Trophoblast cell (in vitro differentiated cells and primary cell): ENCODE data around the gene RFC3.

Experiments
- DNase-seq, 2 donors: peaks; one replicate each; pipeline ENCODE4 v3.0.0-alpha.2; 2016
- H2AFZ ChIP-seq: 2 replicates; pipeline ENCODE4 v1.6.1; 2013; ENCODE audit warnings: low read length, moderate library complexity, mild to moderate bottlenecking; ENCODE audit not compliant: insufficient read depth, poor library complexity
- H2AK5ac ChIP-seq: 2 replicates; pipeline ENCODE4 v1.6.1; 2013; ENCODE audit warnings: mild to moderate bottlenecking, low read length
- H2BK120ac ChIP-seq: 2 replicates; pipeline ENCODE4 v1.6.1; 2013; ENCODE audit warnings: low read length, mild to moderate bottlenecking, moderate library complexity; ENCODE audit not compliant: insufficient read depth, poor library complexity
- H2BK12ac ChIP-seq: 2 replicates; pipeline ENCODE4 v1.6.1; 2013; ENCODE audit warnings: mild to moderate bottlenecking, low read length, moderate library complexity
- H2BK5ac ChIP-seq: 2 replicates; pipeline ENCODE4 v1.6.1; 2013; ENCODE audit warnings: low read length, low read depth, moderate library complexity, mild to moderate bottlenecking; ENCODE audit not compliant: poor library complexity
- H3K14ac ChIP-seq: 2 replicates; pipeline ENCODE4 v1.6.1; 2013; ENCODE audit warnings: mild to moderate bottlenecking, low read length
- H3K18ac ChIP-seq: 2 replicates; pipeline ENCODE4 v1.6.1; 2013; ENCODE audit warnings: mild to moderate bottlenecking, low read length
- H3K23ac ChIP-seq: 2 replicates; pipeline ENCODE4 v1.6.1; 2013; ENCODE audit warnings: low read length
- H3K27ac ChIP-seq: 2 replicates; pipeline ENCODE4 v1.5.1; 2013; ENCODE audit warnings: low read depth, mild to moderate bottlenecking, inconsistent platforms, low read length, moderate library complexity
- H3K27me3 ChIP-seq: 2 replicates; pipeline ENCODE4 v1.6.1; 2013; ENCODE audit warnings: inconsistent platforms, mild to moderate bottlenecking, low read length, moderate library complexity; ENCODE audit not compliant: insufficient read depth
- H3K36me3 ChIP-seq, 2 experiments: 1 replicate in 1 of 2; 2 replicates in 1 of 2; pipeline ENCODE4 v1.6.1; 2013; ENCODE audit warnings: low read length in 2 of 2, mild to moderate bottlenecking in 2 of 2, moderate library complexity in 1 of 2; ENCODE audit not compliant: insufficient read depth in 2 of 2, control insufficient read depth in 1 of 2
- H3K4ac ChIP-seq: 2 replicates; pipeline ENCODE4 v1.6.1; 2013; ENCODE audit warnings: low read depth, mild to moderate bottlenecking, low read length, moderate library complexity
- H3K4me1 ChIP-seq, 2 experiments: 1 replicate in 1 of 2; 2 replicates in 1 of 2; pipeline ENCODE4 v1.6.1; 2013; ENCODE audit warnings: low read length in 2 of 2, mild to moderate bottlenecking in 2 of 2, moderate library complexity in 1 of 2; ENCODE audit not compliant: insufficient read depth in 2 of 2, control insufficient read depth in 1 of 2
- H3K4me2 ChIP-seq: 2 replicates; pipeline ENCODE4 v1.6.1; 2013; ENCODE audit warnings: inconsistent platforms, mild to moderate bottlenecking, low read length, moderate library complexity
- H3K4me3 ChIP-seq: 2 replicates; pipeline ENCODE4 v1.5.1; 2013; ENCODE audit warnings: mild to moderate bottlenecking, low read depth, low read length, inconsistent platforms
- H3K79me1 ChIP-seq: one replicate; pipeline ENCODE4 v1.6.1; 2013; ENCODE audit warnings: low read length
- H3K79me2 ChIP-seq: 2 replicates; pipeline ENCODE4 v1.6.1; 2013; ENCODE audit warnings: low read length, mild to moderate bottlenecking; ENCODE audit not compliant: control insufficient read depth, insufficient read depth, poor library complexity
- H3K9ac ChIP-seq: 2 replicates; pipeline ENCODE4 v1.6.1; 2013; ENCODE audit warnings: mild to moderate bottlenecking, low read length
- H3K9me3 ChIP-seq: 2 replicates; pipeline ENCODE4 v1.6.1; 2013; ENCODE audit warnings: low read depth, mild to moderate bottlenecking, control low read depth, inconsistent platforms, low read length; ENCODE audit not compliant: insufficient read depth
- H4K12ac ChIP-seq: 2 replicates; pipeline ENCODE4 v1.6.1; 2013; ENCODE audit warnings: low read depth, mild to moderate bottlenecking, low read length, moderate library complexity
- H4K8ac ChIP-seq: 2 replicates; pipeline ENCODE4 v1.6.1; 2013; ENCODE audit warnings: low read depth, mild to moderate bottlenecking, low read length, moderate library complexity
- H4K91ac ChIP-seq: one replicate; pipeline ENCODE4 v1.6.1; 2013; ENCODE audit warnings: low read depth, mild to moderate bottlenecking, low read length, moderate library complexity
- WGBS: extraction: QIAGEN DNeasy Blood & Tissue Kit; methylation state at CpG from one replicate; pipeline ENCODE4 v1.1.7; 2013; ENCODE audit warnings: missing lambda C conversion rate; ENCODE audit not compliant: insufficient read length, insufficient coverage; ENCODE audit errors: extremely low coverage; 5-methylcytosine and 5-hydroxymethylcytosine counted together

Gene RFC3

GRCh38 chr13:33859691-33860303, 41.8 kb downstream of the RFC3 start:
- H4K91ac ChIP-seq = no peak overlapping the region
- no peak overlapping the region for H3K18ac ChIP-seq
- H2BK5ac ChIP-seq = no peak overlapping the region
- H4K8ac ChIP-seq = no peak overlapping the region
- no peaks in the 10 kb centered on the region for H3K79me2 ChIP-seq
- H2AK5ac ChIP-seq = no peak overlapping the region
- H3K9me3 ChIP-seq = no peaks in the 10 kb centered on the region
- no peak overlapping the region for H3K4ac ChIP-seq
- no peak overlapping the region for H3K9ac ChIP-seq
- no peak overlapping the region for H2AFZ ChIP-seq
- no peak overlapping the region for H2BK120ac ChIP-seq
- no peaks in the 10 kb centered on the region for H3K27me3 ChIP-seq
- H3K4me1 ChIP-seq = no peaks in the 10 kb centered on the region
- no peak overlapping the region for H3K14ac ChIP-seq
- H3K36me3 ChIP-seq = peaks cover 0 to 2% of the 10 kb centered on the region in 2 experiments
- no peak overlapping the region for H2BK12ac ChIP-seq
- H3K23ac ChIP-seq = no peak overlapping the region
- WGBS = no CpG with 5 or more reads among the region's 1 CpG
- H3K4me3 ChIP-seq = no peak overlapping the region
- H3K27ac ChIP-seq = no peak overlapping the region
- no peaks in the 10 kb centered on the region for H3K79me1 ChIP-seq
- H4K12ac ChIP-seq = no peak overlapping the region
- H3K4me2 ChIP-seq = no peak overlapping the region
- DNase-seq = no peak

DNA sequence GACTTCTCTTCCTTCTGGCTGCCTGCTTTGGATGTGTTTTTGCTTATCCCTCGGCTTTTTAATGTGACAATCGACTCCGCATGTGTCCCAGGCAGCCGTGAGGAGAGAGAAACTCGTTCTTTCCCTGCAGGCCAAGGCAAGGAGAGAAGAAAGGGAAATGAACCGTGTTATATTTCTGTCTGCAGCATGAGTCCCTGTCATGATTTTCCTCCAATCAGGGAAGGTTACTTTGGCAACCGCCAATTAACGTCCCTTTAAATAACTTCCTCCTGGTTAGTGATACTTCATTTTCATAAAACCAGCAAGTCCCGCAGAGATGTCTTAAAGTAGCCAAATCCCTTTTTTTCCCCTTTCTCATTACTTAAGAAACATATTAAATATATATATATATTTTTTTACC, 42.6 kb downstream of the RFC3 start:
- no peaks in the 10 kb centered on the region for H3K9me3 ChIP-seq
- H2AK5ac ChIP-seq = no peak overlapping the region
- H3K36me3 ChIP-seq = peaks cover 0 to 2% of the 10 kb centered on the region in 2 experiments
- no peak overlapping the region for H3K4me2 ChIP-seq
- no peak overlapping the region for H2BK12ac ChIP-seq
- H3K79me2 ChIP-seq = no peaks in the 10 kb centered on the region
- no peaks in the 10 kb centered on the region for H3K4me1 ChIP-seq
- H3K79me1 ChIP-seq = no peaks in the 10 kb centered on the region
- H3K9ac ChIP-seq = no peak overlapping the region
- H3K18ac ChIP-seq = no peak overlapping the region
- no peak overlapping the region for H2BK120ac ChIP-seq
- H3K4me3 ChIP-seq = no peak overlapping the region
- no peak overlapping the region for H4K91ac ChIP-seq
- H3K27me3 ChIP-seq = no peaks in the 10 kb centered on the region
- no CpG with 5 or more reads among the region's 9 CpGs for WGBS
- H3K4ac ChIP-seq = no peak overlapping the region
- DNase-seq = no peak
- no peak overlapping the region for H2BK5ac ChIP-seq
- H4K12ac ChIP-seq = no peak overlapping the region
- H4K8ac ChIP-seq = no peak overlapping the region
- no peak overlapping the region for H3K14ac ChIP-seq
- no peak overlapping the region for H3K23ac ChIP-seq
- no peak overlapping the region for H2AFZ ChIP-seq
- H3K27ac ChIP-seq = no peak overlapping the region

DNA sequence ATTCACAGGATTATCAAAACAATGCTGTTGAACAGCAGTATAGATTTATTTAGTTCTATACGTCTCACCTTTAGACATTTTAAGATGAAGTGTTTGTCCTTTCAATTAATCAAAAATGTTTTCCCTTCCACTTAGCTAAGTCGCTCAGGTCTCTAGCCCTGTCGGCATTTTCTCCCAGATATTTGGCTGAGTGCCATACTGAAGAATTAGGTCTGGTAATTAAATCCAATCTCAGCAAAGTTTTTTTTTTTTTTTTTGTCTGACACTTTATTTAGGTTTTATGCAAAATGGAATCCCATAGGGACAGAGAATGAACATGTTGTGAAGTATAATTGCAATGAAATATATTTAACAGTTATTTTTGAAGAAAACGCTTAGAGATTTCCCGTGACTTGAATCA, 44.1 kb downstream of the RFC3 start:
- H3K27ac ChIP-seq = no peak overlapping the region

GRCh38 chr13:33863188-33863789, 45.3 kb downstream of the RFC3 start:
- no peak overlapping the region for H2BK12ac ChIP-seq
- H3K79me1 ChIP-seq = no peaks in the 10 kb centered on the region
- H2AK5ac ChIP-seq = no peak overlapping the region
- no peak overlapping the region for H2BK120ac ChIP-seq
- no peak overlapping the region for H4K91ac ChIP-seq
- no peaks in the 10 kb centered on the region for H3K9me3 ChIP-seq
- H3K4ac ChIP-seq = no peak overlapping the region
- no CpG with 5 or more reads among the region's 3 CpGs for WGBS
- H3K4me2 ChIP-seq = no peak overlapping the region
- DNase-seq = no peak
- no peaks in the 10 kb centered on the region for H3K4me1 ChIP-seq
- H3K36me3 ChIP-seq = peaks cover 0 to 2% of the 10 kb centered on the region in 2 experiments
- no peaks in the 10 kb centered on the region for H3K79me2 ChIP-seq
- no peaks in the 10 kb centered on the region for H3K27me3 ChIP-seq
- H3K4me3 ChIP-seq = no peak overlapping the region
- no peak overlapping the region for H3K9ac ChIP-seq
- no peak overlapping the region for H2BK5ac ChIP-seq
- H4K12ac ChIP-seq = no peak overlapping the region
- no peak overlapping the region for H3K23ac ChIP-seq
- H3K14ac ChIP-seq = no peak overlapping the region
- no peak overlapping the region for H4K8ac ChIP-seq
- no peak overlapping the region for H2AFZ ChIP-seq
- no peak overlapping the region for H3K18ac ChIP-seq
- H3K27ac ChIP-seq = no peak overlapping the region

More for the DNA sequence above, 44.1 kb downstream of the RFC3 start:
- Histone ChIP-seq H3K14ac (no peak overlapping the region), H4K12ac (no peak overlapping the region), H4K8ac (no peak overlapping the region), H3K27me3 (no peaks in the 10 kb centered on the region), H3K79me2 (no peaks in the 10 kb centered on the region), H3K36me3 (peaks cover 0 to 2% of the 10 kb centered on the region in 2 experiments), H2BK120ac (no peak overlapping the region), H2AK5ac (no peak overlapping the region), H4K91ac (no peak overlapping the region), H3K79me1 (no peaks in the 10 kb centered on the region), H3K23ac (no peak overlapping the region), H3K4me2 (no peak overlapping the region), H3K4ac (no peak overlapping the region), H2BK5ac (no peak overlapping the region), H2BK12ac (no peak overlapping the region), H3K9ac (no peak overlapping the region), H3K9me3 (no peaks in the 10 kb centered on the region), H3K4me3 (no peak overlapping the region), H2AFZ (no peak overlapping the region), H3K18ac (no peak overlapping the region), H3K4me1 (no peaks in the 10 kb centered on the region)
- whole genome bisulfite sequencing = no CpG with 5 or more reads among the region's 5 CpGs
- no peak for DNase-seq
